OCI-LY1 (cell line): Measurements from ENCODE around the gene DLL4.

ENCODE experiments used
- EZH2 ChIP-seq: fragments of 200-600 bp; sonication (generic), shearing (Covaris generic); IDR thresholded peaks from 2 replicates; pipeline ENCODE4 v1.8.0; 2017; ENCODE audit warnings: borderline replicate concordance, mixed run types, mild to moderate bottlenecking, antibody characterized with exemption, low read length, moderate library complexity, mixed read lengths
- TF ChIP-seq, protein P1 (sequence below): fragments of 200-600 bp; sonication (generic), shearing (Covaris generic); IDR thresholded peaks from 2 replicates; pipeline ENCODE4 v1.5.1; 2017; ENCODE audit warnings: mild to moderate bottlenecking, antibody characterized with exemption, low read length, moderate library complexity, mixed read lengths

DNA sequence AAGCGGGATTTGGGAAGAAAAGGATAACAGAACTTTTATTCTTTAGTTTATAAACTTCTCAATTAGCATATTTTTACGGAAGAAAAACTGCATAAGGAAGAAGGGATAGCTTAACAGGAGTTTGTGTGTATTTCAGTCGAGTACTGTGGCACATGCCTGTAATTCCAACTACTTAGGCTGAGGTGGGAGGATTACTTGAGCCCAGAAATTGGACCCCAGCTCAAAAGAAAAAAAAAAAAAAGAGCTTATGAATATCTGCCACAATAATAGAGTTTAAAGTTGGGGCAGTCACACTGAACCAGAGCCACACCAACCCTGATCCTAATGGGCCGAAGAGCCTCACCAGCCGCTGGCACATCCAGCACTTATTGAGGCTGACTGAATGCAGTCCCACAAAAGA, 55.3 kb downstream of the DLL4 start:
- TF ChIP-seq EZH2, result no peak
- TF ChIP-seq, protein P1, sequence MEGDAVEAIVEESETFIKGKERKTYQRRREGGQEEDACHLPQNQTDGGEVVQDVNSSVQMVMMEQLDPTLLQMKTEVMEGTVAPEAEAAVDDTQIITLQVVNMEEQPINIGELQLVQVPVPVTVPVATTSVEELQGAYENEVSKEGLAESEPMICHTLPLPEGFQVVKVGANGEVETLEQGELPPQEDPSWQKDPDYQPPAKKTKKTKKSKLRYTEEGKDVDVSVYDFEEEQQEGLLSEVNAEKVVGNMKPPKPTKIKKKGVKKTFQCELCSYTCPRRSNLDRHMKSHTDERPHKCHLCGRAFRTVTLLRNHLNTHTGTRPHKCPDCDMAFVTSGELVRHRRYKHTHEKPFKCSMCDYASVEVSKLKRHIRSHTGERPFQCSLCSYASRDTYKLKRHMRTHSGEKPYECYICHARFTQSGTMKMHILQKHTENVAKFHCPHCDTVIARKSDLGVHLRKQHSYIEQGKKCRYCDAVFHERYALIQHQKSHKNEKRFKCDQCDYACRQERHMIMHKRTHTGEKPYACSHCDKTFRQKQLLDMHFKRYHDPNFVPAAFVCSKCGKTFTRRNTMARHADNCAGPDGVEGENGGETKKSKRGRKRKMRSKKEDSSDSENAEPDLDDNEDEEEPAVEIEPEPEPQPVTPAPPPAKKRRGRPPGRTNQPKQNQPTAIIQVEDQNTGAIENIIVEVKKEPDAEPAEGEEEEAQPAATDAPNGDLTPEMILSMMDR, result no peak
